Upper lobe of left lung (tissue), 4 donors: ENCODE data around the gene PACSIN1.

Experiments used
- CTCF ChIP-seq, 6 experiments: fragments of 450-650 bp in 4 of 6; fragments of 200-600 bp in 2 of 6; sonication (generic) in 2 of 6; IDR thresholded peaks; one replicate each; pipeline ENCODE4 v1.5.1; 2016 to 2019; ENCODE audit warnings: antibody characterized with exemption in 6 of 6
- POLR2A ChIP-seq, 4 donors: fragments of 450-650 bp; IDR thresholded peaks; one replicate each; pipeline ENCODE4 v1.5.1; 2016 to 2017; ENCODE audit warnings: antibody characterized with exemption in 4 of 4, mild to moderate bottlenecking in 2 of 4

DNA sequence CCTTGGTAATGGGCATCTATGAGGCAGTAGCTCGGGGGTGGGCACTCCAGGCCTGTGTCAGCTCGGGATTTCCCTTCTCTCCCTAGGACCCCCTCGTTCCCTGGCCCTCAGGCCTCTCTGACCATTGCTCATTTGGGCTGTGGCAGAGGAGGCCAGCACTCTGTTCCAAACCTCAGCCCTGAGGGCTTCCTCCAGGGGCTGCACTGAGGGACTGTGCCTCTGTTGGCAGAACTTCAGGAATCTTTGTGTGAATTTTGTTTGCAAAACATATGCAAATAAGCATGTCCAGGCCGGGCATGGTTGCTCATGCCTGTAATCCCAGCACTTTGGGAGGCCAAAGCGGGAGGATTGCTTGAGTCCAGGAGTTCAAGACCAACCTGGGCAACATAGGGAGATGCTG, 11.0 kb downstream of the PACSIN1 start:
- TF ChIP-seq CTCF (IDR thresholded peaks at IDR 0.05) (no peak), POLR2A (IDR thresholded peaks at IDR 0.05) (no peak)
